GM21447 (cell line): ENCODE data around the gene SRL.
A peak's percentile ranks its signal among the peaks of the same experiment; 100 is the strongest.
"Not testable (repeated sequence)": the region's sequence is repeated elsewhere in the genome, so short reads cannot be mapped to it uniquely, and the experiment has no call there.

Source experiments
- ATAC-seq: cut with Tn5 transposase; IDR thresholded peaks from one replicate; pipeline ENCODE4 v1.9.1; 2021; ENCODE audit not compliant: unreplicated experiment

SRL gene

DNA sequence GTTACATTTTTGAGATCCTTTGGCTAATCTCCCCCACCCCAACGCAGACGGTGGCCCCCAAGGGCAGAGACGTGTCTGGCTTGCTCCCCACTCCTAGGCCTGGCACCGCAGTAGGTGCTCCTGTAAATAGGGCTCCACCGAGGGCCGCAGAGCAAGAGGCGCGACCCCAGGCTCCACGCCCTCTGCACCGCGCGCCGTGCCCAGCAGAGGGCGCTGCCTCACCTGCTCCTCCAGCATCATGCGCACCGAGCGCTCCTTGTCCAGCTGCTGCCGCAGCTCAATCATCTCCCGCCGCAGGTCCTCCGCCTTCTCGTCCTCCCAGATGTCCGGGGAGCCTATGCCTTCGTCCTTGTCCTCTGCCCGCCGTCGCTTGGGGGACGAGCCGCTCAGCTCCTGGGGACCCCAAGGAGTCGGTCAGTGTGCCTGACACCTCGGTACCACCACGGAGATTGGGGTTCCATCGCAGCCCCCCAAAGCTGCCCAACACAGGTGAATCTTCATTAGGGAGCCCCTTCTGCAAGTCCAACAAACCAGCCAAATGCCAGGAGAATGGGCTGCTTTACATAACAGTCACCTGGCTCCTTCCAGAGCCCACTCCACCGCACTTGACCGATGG, 19.8 kb upstream of the SRL start:
- no peak for ATAC-seq

DNA sequence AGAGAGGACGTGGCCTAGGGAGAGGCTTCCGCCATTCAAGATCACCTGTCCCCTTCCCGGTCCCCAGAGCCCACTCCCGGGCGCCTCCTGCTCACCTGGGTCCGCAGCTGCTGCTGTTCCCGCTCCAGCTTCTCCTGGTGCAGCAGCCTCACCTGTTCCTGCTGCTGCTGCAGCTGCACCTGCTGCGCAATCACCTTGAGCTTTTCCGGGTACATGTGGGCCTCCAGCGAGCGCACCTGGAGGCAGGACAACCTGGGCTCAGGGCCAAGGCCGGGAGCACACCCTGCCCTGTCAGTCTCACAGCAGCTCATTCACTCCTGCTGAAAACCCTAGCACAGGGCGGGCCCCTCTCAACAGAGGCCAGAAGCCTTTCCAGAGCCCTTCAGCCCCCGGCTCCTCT, 18.5 kb upstream of the SRL start:
- ATAC-seq, result no peak

DNA sequence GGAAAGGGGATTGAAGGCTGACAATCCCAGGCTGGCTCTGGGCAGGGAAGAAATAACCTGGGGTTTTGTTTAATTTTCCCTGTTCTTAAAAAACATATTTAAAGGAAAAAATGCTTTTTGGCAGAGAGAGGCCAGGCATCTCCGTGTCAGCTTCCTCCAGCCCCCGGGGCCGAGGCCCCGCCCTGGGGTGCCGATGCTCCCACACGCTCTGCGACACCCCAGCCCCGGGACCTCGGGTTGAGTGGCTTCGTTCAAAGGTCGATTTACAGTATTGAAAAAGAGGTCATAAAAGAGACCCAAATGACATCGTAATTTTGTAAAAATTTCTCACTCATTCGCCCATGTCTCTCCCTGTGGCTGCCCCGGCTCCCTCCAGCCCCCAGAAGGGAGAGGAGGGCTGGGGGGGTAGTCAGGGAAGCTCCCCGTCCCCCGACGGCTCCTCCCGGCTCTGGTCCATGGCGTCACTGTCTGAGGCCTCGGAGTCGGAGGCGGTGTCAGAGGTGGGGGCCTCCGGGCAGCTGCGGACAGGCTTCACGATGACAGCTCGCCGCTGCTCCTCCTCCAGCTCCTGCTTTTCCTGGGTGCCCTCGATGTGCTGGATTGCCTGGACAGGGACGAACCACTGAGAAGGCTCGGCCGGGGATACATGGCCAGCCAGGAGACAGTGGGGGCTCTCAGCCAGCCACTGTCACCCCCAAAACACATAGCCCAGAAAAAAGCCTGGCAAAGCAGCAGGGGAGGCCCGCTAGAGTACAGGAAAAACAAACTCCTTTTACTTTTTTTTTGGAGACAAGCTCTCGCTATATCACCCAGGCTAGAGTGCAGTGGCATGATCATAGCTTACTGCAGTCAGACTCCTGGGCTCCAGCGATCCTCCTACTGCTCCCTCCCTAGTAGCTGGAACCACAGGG, 16.0 kb upstream of the SRL start:
- ATAC-seq, result no peak

DNA sequence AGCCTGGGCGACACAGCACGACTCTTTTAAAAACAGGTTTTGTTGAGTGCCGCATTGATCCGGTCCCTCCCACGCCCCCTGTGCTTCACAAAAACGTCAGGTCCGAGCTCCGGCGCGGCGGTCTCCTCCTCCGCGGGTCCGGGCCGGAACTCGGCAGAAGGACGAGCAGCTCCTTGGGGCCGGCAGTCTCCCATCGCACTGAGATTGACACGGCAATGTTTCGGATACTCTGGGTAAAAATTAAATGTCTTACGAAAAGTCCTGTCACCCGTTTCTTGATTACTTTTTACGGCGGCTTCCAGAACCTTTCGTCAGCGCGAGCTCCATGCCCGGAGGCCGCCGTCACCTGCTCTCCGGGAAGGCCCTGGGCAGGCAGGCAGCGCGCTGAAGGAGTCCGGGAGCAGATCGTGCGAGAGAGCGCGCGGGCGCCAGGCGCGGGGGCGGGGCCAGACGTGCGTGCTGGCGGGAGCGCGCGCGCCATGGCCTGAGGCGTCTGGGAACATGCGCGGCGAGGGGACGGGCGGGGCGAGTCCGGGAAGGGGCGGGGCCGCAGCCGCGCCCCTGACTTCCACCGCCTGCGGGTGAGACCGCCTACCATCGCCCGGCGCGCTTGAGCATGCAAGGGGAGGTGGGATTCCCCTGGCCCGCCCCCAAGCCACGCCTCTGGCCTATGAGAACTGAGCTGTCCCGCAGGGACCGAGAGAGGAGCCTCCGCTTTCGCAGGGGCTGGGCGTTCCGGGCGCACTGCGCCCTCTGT, 11.7 kb upstream of the SRL start:
- peak; percentile 89 for ATAC-seq

DNA sequence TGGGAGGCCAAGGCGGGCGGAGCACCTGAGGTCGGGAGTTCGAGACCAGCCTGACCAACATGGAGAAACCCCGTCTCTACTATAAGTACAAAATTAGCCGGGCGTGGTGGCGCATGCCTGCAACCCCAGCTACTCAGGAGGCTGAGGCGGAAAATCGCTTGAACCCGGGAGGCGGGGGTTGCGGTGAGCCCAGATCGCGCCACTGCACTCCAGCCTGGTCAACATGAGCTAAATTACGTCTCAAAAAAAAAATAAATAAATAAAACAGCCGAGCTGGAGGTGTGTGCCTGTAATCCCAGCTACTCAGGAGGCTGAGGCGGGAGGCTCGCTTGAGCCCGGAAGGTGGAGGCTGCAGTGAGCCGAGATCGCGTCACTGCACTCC, 11.1 kb upstream of the SRL start:
- ATAC-seq, result not testable (repeated sequence)

DNA sequence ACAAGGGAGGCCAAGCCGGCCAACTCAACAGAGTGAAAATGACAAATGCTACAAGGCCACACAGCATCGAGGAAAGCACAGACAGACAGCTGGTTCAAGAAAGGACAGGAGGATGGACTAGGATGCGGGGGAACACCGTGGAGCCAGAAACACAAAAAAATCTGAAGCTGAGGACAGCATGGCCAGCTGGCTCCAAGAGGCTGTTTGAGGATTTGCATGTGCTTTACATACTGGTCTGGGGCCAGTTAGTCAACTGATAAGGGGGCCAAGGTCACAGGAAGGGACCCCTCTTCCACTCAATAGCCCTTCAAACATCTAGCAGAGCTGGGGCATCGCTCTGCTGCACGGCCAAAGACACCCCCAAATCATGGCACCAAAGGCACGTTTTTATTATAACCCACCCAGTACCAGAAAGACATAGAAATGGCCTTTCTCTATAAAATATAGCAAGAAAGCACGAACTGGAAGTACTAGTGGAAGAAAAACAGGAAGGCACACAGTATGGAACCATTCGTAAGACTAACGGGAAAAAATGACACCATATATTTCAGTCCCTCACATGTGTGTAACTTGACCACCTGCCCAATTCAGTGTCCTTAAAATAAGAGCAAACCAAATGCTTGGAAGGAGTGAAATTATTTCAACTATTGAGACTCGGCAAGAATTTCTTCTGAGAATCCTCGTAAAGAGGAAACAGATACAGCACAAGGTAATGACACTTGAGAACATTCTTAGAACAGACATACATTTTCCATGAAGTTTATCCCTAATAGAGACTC, 7.8 kb upstream of the SRL start:
- no peak for ATAC-seq

DNA sequence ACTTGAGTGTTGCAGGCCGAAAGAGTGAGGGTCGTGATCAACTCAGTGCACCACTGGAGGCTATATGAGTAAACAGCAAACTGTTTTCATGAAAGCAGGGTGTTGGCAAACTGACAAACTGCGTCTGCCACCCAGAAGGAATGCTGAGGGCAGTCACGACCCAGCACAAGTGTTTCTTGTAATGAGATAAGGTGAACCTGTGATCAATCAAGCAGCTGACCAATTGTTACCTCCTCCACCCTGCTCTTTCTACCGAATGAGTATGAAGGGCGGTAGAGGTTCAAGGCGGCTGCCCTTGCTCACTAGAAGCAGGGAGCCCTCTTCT, 5.5 kb upstream of the SRL start:
- no peak for ATAC-seq

DNA sequence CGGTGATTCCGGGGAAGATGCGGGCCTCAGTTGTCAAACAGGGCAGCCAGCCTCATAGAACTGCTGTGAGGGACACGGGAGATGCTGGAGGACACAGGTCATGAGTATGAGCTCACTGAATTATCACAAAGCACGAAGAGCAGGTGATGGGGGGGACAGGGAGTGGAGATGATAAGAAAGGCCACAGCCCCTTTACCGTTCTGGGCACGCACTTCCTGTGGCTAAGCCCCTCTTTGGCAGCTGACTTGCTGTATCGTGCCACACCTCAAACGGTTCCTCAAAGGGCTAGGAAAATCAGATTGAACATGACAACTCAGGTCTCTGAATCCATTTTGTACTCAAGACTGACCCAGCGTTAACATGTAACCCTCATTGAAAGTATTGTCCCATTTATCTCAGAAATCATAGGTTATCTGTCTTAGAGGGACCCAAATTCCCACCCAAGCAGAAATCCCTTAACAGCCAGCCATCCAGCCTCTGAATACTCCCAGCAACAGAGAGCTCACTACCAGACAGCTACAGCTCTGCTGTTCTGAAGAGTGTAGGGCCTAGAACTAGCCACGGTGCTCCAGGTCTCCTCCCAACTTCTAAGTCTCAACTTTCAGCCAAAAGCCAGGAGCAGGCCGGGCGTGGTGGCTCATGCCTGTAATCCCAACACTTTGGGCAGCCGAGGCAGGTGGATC, 5.0 kb upstream of the SRL start:
- ATAC-seq, result no peak

DNA sequence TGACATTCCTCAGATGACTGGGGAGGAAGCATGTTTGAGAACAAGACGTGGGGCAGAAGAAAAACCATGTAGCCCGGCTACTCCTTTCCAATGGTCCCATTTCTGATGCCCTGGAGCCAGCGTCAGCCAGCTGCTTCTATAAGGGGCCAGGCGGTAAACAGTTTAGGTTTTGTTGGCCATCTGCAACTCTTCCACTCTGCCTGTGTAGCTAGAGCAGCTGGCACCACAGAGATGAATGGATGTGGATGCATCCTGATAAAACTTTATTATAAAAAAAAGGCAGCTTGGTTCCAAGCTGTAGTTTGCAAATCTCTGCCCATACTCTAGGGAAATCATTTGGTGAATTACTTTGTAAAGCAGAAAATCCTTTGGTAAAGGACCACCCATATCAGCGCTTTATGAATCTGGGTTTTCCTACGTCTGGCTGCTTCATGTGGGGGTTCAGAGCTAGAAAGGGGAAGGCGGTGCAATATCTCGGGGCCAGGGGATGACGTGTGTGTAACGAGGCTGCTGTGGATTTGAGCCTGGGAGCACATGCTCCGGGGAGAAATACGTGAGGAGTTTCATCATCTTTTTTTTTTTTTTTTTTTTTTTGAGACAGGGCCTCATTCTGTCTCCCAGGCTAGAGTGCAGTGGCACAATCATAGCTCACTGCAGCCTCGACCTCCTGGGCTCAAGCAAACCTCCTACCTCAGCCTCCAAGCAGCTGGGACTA, 3.4 kb upstream of the SRL start:
- no peak for ATAC-seq

DNA sequence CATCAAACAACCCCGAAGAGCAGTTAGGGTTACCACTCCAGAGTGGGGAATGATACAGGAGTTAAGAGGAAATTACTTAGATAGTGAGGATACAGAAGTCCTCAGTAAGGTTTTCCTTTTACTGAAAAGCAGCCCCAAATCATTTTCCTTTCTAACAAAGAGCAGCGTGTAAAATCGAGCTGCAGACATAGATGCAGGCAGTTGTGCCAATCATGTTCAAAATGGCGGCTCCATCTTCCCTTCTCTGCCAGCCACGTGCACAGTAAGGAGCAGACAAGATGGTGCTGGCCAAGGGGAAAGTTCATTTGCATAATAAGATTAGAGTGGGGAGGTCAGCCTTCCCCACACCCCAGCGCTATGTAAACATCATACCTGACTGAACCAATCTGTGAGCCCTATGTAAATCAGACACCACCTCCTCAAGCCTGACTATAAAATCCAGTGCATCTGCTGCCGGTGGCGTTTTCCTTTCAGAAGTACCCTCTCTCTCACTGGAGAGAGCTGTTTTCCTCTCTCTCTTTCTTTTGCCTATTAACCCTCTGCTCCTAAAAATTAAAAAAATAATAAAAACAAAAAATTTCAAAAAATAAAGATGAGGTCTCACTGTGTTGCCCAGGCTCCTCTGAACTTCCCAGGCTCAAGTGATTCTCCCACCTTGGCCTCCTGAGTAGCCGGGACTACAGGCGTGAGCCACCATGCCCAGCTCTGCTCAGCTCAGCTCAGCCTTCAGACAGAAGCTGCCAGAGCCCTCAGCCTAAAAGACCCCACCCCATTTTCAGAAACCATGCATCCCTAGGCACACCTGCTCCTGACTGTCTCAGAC, 2.6 kb upstream of the SRL start:
- no peak for ATAC-seq

DNA sequence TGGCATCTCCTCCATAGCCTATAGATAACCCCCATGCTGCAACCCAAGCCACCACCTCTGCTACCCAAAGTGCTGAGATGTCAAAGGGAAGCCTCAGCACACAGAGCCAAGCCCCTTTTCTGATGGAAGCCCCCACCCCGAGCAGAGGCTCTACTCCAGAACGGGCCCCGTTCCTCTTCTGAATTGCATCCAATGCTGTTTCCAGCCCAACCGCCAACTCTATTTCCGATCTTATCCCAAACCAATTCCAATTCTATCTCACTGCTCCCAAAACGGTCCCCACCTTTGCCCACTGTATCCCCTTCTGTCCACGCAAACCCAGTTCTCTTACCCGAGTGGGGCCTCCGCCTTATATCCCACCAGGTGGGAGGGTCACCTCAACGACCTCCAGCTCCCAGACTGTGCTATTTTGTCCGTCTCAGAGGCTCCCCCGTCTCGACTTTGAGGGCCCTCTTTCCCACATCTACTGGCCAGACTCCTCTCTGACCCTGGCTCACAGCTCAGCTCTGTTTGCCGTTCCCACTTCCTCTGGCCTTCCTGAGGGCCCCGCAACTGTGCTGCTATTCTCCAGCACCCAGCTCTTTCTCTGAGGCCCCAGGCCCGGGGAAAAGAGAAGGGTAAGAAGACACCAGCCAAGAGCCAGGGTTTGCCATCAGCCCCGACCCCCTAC, 487 bp downstream of the SRL start:
- no peak for ATAC-seq

DNA sequence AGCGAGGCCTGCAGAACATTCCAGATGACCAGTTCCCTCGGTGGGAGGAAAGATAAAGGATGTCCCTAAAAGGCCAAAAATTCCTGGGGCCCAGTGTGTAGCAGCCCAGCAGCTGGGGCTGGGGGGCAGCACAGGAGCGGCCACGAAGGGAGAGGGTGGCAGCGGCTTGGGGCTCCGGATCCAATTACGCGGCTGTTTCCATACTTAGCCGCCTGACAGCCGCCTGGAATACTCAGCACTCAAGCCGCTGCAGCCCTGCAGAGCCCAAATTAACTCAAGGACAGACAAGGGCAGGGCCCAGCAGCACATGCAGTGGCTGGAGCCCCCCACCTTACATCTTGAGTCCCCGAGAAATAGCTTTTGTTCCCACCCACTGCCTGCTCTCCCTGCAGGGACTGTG, 1.3 kb downstream of the SRL start:
- ATAC-seq, result no peak

DNA sequence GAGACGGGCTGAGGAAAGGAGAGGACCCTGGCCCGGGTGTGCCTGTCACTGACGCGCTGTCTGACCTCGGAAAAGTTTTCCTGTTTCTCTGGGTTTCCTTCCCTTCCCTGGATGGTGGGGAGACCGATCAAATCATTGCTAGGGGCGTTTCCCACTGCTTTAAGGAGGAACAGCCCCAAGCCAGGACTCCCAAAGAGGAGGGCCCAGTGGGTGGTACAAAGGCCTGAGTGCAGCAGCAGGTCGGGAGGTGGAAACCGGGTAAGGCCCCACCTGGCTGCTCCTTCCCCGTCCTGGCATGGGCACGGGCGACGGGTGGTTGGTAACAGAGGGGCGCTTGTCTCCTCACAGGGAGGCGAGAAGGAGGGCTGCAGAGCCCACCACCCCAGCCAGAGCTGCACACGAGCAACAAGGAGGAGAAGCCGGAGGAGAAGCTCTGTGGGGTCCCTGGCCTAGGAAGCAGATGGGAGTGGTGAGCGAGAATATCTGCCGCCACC, 2.2 kb downstream of the SRL start:
- ATAC-seq, result no peak

DNA sequence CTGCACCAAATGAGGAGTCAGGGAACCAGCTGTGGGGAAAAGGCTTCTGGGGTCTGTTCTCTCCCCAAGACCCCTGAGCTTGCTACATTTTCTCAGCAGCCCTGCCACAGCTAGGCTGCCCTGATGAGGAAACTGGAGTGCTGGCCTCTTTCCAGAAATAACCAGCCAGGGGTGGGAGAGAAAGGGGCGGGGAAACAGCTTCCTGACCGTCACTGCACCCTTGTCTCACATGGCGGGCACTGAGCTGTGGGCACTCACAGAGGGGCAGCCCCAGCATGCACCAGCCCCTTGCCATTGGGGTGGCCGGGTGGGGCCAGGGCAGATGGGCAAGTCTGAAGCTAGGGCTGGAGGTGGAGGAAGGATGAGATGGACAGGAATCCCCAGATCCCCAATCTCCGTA, 2.9 kb downstream of the SRL start:
- ATAC-seq, result no peak

DNA sequence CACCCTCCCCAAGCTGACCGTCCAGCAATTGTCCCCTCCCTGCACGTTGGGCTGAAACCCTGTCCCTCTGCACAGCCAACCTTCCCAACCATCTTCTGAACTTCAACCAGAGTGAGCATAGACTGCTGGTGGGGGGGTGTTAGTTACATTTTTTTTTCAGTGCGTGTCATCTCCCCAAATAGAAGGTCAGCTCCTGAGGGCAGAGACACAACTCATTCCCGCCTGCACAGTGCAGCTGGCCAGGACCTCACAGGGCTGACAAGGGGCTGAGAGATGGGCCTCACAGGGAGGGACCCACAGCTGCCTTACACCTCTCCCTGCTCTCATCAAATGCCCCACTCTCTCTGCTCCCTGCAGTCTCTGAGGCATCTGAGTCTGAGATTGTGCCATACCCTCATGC, 8.4 kb downstream of the SRL start:
- no peak for ATAC-seq

DNA sequence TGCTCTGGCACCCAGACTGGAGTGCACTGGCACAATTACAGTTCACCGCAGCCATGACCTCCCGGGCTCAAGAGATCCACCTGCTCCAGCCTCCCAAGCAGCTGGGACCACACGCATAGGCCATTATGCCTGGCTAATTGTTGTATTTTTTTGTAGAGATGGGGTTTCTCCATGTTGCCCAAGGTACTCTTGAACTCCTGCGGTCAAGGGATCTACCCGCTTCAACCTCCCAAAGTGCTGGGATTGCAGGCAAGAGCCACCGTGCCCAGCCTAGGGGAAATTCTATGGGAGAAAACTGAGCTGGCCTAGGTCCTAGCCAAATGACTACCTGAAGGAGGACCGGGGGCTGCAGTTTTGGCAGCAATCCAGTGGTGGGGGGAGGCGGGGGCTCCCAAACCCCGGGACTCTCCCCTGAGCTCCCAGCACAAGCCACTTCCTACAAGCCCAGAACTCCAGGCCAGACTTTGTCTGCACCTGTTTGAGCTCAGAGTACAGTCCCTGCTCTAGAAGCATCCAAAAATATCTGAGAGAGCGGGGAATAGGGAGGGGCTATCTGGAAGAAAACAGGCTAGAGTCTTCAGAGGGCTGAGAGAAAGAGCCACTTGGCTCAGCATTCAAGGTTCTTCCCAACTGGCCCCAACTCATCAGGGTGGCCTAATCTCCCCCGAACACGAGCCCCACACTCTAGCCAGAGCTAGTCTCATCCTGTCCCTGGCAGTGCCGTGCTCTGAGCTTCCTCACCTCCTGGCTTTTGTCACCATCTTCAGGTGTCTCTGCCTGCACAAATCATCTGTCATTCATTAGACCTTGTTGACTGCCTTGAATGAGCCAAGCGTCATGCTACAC, 9.1 kb downstream of the SRL start:
- no peak for ATAC-seq

DNA sequence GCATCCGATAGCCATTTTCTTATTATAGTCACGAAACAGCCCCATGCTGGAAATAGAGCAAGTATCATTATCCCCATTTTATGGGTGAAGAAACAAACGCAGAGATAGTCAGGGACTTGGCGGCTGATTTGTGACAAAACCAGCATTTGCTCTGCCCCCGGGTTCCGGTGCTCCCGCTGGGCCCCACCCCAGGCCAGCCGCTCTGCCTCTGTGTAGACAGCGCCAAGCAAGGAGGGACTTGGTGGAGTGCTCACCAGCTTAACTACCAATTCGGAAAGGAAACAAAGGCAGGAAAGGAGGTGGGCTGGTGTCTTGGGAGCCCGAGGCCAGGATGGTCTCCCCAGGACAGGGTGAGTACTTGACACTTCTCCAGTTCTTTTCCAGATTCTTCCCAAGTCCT, 10.0 kb downstream of the SRL start:
- no peak for ATAC-seq

DNA sequence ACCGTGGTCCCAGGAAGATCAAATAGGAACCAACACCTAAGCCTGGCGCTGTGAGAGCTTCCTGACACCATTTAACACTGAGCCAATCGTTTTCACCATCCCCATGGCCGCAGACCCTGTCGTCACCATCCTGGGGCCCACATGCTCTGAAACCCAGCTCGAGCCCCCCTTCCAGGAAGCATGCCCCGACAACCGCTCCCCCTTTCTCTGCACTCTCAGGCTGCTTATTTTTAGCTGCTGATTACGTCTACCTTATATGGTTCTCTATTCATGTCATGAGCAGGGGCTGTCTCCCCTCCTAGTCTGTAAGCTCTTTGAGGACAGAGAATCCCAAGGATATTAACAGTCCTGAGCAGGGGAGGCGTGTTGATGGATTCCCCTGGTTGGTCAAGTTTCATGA, 10.5 kb downstream of the SRL start:
- no peak for ATAC-seq
